ENCODE results near the gene HLA-DOB.

Gene HLA-DOB

DNA sequence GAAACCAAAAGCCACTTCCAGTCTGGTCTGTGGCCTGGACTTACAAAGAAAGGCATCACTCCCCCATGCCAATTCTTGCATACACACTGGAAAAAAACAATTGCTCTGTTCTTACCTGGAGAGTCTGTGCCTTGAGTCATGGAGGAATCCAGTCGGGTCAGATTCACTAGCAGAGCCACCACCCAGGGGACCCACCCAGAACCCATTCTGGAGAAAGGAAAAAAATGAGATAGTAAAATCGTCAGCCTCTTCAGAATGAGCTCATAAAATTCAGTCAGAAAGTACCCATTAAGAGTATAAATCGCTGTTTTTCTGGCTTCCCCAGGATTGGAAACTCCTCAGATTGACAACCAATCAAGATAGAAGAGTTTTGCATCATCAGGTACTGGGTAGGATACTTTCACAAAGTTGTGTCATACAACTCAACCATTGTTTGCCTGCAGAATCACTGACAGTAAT is at the start of gene HLA-DOB:
TSS of gene HLA-DOB (minus strand) at position 257 of the 459 bp plus-strand sequence. CDS start at position 206, 51 bp downstream.
- DNase-seq = no peak

DNA sequence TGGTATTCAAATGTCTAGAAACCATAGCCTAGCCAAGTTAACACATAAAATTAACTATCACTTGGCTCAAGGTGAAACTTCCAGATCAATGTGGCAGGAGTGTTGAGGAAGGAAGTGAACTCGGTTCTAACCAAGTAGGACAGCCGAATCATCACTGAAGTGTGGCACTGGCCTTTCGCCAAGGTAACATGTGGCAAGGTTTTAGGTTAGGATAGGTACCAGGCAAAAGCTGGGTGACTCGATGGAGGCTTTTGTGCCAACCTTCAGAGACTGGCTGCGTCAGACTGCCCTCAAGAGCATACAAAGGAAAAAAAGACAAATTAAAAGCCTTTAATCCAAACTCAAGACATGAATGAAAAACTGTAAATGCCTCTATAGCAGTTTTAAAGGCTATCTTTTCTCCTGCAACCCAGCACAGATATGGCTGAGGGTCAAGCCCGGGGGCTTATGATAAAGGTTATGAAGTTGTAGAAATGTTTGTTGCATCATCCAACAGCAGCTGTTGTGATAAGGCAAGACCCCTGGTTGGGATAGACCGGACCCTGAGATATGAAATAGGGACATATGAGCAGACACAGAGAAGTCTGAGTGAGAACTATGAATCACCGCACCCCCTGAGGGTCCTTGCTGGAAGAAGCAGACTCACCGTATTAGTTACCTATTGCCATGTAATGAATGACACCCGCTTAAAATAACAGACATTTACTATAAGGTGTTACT is 49.1 kb upstream of the HLA-DOB start:
- no peak for DNase-seq

DNA sequence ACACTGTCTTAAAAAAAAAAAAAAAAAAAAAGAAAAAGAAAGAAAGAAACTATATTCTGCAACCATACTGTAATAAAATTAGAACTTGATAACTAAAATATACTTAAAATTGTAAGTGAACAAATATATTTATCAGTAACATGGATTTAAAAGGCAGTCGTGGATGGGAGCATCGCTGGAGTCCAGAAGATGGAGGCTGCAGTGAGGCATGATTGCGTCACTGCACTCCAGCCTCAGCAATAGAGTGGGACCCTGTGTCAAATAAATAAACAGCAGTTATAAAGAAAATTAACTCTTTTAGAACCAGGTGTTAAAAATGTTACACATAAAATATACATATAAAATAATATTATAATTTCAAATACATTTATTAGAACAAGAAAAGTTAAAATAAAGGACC is 45.9 kb upstream of the HLA-DOB start:
- no peak for DNase-seq

DNA sequence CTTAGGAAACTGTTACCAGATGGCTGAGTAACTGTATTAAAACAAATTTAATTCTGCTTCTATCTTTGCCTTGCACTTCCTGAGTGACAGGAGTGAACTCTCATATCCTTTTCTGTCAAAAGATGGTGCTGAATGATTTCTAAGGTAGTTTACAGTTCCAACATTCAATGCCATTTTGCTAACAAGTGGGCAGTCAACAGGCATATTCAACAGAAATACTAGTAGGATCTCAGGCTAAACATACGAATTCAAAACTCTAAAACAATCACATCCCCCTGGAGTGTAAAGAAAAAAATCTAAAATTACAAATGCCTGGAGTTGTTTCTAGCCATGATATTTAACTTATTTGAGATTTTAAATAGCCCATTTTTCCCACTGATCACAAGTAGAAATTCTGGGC is 43.9 kb upstream of the HLA-DOB start:
- no peak for DNase-seq

DNA sequence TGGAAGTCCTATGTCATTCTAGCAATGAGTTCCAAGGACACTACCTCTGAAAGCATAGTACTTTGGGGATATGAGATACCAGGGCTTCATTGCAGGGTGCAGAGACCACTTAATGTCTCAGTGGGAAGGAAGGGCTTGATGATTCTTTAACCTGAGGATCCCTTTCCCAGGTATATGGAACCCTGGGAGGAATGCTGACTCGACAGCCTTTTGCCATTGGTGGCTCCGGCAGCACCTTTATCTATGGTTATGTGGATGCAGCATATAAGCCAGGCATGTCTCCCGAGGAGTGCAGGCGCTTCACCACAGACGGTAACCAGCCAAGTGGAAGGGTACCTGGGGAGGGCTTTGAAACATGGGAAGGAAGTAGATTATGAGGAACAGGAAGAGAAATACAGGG is 41.4 kb upstream of the HLA-DOB start:
- no peak for DNase-seq

DNA sequence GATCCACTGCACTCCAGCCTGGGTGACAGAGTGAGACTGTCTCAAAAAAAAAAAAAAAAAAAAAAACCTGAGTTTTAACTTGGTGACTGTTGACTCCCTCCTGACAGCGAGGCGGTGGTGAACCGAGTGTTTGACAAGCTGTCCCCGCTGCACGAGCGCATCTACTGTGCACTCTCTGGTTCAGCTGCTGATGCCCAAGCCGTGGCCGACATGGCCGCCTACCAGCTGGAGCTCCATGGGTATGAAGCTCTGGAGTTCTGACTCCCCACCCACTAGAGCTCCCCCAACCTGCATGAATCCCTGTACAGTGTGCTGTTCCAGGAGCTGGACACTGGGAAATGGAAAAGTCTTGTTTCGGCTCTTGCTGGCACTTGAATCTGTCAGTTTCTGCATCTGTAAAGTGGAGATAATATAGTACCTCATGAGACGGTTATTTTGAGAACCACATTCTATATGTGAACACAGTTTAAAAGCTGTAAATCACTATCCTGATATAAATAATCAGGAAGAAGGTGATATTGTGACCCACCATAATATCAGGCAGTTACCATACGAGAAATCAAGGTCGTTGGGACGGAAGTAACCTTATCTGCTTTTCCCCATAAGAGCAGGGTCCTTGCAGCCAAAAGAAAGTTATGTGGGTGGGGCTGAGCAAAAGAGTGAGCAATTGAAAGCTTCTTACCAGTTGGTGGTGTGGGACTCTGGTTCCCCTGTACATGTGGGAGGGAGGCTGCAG is 40.5 kb upstream of the HLA-DOB start:
- DNase-seq = no peak

DNA sequence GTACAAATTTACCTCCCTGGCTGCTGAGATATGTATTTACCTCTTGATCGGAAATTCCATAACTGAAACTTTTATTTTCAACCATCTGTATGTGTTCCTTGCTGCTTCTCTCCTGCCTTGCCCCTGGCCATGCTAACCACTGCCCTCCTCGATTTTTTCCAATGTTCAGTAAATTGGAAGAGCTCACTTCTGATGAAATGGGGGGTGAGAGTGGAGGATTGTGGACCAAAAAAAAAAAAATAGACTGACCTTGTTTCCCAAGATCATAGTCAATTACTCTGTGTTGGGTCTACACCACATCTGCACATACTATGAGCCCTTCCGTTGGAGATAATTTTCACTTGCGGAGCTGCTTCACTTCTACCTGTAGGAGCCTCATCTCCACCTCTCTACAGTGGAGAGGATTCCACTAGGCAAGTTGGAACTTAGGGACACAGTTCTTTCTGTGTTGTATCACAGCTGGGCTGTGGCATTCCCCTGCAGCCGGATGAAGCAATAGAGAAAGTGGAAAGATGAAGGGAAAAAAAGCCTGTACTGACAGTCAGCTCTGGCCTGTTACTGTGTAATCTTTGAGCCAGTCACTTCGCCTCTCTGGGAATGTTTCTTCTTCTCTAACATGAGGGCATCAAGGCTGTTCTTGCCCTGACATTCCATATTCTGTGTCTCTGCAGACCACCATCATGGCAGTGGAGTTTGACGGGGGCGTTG is 38.8 kb upstream of the HLA-DOB start:
- no peak for DNase-seq

DNA sequence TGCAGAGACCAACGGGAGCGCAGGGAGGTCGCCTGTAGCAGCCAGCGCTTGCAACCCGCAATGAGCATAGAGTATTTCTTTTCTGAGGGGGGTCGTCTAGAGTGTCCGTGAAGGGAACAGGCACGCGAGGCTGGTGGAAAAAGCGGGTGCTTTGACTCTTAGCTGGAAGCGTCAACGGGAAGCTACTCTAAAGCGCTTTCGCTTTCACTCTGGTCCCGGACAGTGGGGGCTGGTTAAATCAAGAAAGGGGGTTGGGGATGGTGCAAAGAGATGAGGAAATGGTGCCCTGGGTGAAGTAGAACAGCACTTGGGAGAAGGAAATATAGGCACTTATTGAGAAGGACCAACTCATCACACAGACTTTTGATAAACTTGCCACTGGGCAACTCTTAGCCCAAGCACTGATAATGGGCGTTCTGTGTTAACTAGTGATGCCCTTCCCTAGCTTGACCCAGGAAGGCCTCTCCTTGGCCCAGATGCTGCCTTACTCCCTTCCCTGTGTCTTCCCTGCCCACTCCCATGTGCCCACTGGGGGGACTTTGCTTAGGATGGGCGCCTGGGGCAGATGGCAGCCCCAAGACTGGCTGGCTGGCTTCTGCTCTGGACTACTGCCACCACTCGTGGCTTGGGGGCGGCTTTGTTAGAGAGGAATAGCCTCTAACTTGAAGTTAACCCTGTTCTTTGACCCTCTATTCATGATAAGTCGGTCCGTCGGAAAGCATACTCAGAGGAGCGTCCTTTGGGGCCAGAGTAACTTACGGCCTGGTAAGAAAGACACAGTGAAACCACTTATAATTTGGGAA is 37.8 kb upstream of the HLA-DOB start:
- DNase-seq = peak; percentile 76

DNA sequence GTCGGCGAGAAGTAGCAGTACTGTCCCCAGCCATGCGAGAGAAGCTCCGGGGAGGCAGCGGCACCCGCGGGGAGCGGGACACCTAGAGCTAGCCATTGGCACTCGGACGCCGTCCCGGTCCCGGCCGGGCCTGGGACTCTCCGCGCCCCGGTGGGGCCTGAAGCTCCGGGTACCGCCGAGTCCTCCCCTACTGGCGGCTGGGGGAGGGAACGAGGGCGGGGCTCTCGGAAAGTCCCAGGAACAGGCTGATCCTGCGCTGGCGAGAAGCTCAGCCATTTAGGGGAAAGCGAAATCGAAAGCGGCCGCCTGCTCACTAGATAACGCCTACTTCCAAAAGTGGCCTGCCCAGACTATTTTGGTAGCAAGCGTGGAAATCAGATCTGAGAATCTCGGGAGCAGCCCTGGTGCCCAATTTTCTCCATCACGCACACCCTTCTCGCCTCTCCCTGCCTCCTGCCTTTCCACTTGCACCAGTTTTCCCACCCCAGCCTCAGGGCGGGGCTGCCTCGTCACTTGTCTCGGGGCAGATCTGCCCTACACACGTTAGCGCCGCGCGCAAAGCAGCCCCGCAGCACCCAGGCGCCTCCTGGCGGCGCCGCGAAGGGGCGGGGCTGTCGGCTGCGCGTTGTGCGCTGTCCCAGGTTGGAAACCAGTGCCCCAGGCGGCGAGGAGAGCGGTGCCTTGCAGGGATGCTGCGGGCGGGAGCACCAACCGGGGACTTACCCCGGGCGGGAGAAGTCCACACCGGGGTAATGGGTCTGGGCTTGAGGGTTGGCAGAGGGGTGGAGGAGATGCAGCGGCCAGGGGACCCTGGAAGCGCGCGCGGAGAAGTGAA is 37.0 kb upstream of the HLA-DOB start, which contains the start of the genes PSMB9 and TAP1:
TSS of gene PSMB9 (plus strand) at position 652 of the 835 bp plus-strand sequence. CDS start at position 690, 38 bp downstream.
TSS of gene TAP1 (minus strand) at position 164 of the 835 bp plus-strand sequence. CDS start at position 96, 68 bp downstream.
- peak; percentile 95 for DNase-seq

DNA sequence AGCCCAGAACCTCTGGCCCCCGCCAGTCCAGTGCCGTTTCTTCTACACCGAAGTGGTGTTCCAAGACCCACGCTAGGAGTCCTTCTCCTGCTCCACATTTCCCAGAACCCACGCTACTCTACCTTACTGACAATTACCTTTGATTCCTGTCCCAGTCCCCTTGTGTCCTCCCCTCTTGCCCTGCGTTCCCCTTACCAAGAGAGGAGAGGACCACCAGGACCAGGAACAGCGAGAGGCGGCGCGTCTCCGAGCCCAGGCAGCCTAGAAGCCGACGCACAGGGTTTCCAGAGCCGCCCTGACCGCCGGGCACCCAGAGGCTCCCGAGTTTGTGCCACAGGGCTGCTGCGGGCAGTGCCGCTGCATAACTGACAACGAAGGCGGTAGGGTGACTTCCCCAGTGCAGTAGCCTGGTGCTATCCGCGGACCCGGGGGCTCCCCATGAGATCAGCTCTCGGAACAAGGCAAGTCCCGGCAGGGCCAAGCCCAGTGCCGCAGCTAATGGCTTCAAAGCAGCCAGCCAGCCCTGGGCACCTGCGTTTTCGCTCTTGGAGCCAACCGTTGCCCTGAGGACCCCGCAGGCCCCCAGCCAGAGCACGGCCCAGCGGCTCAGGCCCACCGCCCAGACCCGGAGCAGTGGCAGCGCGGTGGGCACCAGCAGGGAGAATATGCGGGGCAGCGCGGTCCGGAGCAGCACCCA is 36.2 kb upstream of the HLA-DOB start:
- peak; percentile 77 for DNase-seq

DNA sequence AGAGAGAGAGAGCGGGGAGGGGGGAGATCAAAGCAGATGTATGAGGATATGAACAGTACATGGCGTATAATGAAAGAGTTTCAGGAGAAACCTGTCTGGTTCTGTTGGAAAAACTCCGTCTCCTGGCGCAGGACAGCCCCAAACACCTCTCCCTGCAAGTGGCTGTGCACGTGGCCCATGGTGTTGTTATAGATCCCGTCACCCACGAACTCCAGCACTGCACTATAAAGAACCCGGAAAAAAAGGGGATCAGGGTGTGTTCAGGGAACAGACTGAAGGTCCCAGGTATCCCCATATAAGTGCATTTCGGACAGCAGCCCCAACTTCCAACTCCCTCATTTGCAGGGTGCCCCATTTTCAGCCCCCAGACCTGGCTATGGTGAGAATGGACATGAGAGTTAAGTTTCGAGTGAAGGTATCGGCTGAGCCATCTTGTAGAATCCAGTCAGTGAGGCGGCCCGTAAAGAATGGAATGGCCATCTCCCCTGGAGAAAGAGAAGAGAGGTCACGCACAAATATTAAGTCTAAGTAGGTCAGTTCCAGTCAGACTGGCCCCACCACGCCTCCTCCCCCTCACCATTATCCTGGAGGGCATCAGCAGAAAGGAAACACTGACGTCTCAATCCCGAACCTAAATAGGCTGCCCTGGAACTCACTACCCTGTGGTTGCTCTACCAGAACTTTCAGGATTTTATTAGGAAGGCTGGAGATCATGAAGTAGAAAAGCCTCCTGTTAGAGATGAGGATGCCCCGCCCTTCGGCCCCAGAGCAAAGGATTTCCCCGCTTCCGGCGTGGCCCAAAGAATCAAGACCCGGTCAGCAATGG is 35.4 kb upstream of the HLA-DOB start:
- DNase-seq = peak; percentile 72

DNA sequence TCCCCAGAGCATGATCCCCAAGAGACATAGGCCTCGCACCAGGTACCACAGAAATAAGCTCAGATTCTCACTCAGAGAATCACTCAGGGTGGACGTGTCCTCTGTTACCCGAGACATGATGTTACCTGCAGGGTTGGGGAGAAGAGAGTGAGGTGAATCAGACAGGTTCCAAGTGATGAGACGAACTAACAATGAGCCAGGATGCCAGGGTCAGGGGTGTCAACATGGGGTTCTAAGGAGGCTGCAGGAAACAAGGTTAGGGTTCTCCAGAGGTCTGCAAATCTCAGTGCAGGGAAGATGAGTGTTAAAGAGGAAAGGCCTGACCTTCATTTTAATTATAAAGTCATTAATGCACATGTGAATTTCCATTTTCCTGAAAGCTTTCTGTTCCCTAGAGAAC is 34.2 kb upstream of the HLA-DOB start:
- DNase-seq = no peak

DNA sequence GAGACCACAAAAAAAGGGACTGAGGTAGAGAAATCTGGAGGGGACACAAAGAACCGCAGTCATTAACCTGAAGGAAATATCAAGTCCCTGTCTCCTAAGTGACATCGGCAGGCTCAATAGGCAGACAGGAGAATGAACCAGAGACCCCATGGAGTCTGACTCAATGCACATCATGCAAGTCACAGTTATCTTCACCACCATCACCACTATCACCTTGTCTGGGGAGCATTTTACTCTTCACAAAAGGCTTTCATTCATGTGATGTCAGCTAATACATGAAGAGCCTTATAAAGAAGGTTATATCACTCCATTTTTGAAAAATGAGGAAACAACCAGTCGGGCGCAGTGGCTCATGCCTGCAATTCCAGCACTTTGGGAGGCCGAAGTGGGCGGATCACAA is 32.3 kb upstream of the HLA-DOB start:
- peak; percentile 43 for DNase-seq

DNA sequence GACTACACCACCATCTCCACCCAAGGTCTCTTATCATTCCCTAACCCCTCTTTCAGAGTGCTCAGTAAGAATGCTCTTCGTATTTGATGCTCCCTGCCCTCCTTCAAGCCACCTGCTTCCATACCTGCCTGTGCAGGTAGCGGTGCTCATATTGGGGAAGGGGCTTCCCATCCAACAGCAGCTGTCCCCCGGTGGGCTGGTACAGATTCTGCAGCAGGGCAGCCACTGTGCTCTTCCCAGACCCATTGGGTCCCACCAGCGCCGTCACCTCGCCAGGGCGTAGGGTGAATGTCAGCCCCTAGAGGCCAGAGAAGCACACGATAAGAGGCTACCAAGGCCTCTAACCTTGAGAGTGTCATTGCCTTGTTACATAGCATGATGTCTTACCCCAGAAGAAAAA is 31.0 kb upstream of the HLA-DOB start:
- DNase-seq = peak; percentile 54

DNA sequence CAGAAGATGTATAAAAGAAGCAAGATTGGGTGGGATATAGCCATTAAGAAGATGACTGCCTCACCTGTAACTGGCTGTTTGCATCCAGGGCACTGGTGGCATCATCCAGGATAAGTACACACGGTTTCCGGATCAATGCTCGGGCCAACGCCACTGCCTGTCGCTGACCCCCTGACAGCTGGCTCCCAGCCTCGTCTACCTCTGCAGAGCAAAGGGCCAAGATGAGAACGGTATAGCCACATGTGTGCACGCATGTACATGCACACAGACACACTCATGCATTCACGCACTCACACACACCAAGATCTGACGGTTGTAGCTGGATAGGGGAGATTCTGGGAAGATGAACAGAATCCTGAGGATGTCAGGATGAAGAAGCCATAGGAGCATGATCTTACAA is 30.2 kb upstream of the HLA-DOB start:
- peak; percentile 49 for DNase-seq

DNA sequence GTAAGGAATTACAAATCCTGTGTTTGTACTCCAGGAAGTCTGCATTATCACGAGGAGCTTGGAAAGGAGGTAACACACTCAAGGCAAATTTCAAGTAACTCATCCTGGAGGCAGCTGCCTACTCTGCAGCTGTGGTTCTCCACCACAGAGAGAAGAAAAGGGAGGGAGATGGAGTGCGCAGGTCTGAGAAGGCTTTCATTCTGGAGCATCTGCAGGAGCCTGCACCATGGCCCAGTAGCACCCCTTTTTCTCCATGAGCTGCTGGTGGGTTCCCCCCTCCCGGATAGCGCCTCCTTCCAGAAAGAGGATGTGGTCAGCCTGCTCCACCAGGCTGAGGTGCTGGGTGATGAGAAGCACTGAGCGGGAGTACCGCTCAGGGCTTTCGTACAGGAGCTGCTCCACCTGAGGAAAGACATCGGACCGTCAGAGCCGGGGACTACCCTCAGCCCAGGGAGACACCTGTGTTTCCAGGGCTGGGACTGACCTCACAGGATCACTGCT is 28.6 kb upstream of the HLA-DOB start:
- peak; percentile 75 for DNase-seq

DNA sequence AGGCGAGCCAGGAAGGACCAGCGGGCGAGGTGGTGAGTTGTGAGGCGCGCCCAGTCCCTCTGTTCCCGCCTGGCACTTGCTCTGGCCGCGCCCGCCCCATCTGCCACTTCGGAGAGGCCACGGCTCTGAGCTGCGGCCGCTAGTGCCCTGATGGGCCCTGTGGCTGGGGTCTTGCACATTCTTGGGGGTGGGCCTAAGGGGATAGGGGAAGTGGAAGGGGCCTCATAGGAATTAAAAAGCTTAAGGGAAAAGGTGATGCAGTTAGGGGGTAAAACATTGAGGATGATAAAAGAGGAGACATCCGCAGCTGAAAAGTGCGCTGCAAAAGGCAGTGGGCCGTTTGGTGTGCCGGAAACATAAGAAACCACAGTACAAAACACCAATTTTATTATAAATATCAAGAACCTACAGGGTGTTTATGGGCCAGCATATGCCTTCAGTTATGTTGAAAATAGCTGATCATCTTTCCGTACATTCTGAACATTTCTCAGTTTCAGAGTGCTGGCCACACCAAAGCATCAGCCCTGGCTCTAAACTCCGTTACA is 28.1 kb upstream of the HLA-DOB start:
- no peak for DNase-seq

DNA sequence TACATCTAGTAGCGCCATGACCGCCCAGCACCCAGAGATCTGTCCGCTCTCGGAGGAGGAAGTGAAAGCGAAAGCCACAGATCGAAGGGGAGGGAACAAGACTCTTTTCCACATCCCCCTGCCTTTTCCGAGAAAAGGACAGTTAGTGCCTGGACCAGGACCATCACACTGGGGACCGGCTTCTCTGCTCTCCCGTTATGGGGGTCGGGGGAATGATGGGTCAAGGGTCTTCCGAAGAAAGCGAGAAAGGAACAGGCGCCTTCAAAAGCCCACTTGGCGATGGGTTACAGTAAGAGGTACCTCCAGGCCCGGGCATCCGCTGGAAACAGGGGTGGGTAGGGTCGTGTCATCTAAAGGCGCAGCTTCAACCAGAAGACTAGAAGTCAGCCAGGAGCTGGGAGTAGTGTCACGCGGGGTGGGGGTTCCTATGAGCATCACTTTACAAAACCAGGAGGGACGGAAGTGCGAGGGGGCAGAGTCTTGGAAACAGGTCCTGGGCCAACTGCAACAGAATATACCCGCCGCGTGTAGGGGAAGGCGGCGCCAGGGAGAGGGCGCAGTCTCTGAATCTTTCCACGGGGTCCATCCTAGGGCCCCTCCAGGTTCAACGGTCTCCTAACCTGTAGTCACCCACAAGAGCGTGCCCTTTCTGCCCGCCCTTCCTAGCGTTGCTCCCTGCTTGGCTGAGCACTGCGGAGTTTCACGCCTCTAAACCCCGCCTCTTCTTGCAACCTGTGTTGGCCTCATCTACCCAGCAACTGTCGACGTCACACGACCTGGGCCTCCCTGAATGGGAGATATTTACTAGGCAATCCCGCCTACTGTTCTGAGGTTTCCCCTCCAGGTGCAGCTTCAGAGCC is 27.4 kb upstream of the HLA-DOB start, which contains the start of gene PSMB8:
TSS of gene PSMB8 (minus strand) at position 69 of the 860 bp plus-strand sequence. CDS start at position 18, 51 bp downstream.
- peak; percentile 97 for DNase-seq
